Fibroblast of the aortic adventitia (primary cell): ENCODE data around the gene TIMP3. TPM values are rescaled to one million over a fixed set of nuclear protein-coding genes. Genes with fewer than 3 reads are reported as not detected.

Experiments
- DNase-seq: peaks from one replicate; pipeline ENCODE4 v3.0.0-alpha.2; 2010; ENCODE audit warnings: low read depth
- H3K4me3 ChIP-seq: 2 replicates; pipeline ENCODE4 v1.5.1; 2011; ENCODE audit warnings: low read depth, mild to moderate bottlenecking, control low read depth, low read length, moderate library complexity
- total RNA-seq: library from RNA; depleted of rRNA; stranded (reverse); fragments of >200 nt; gene quantifications from 2 replicates; pipeline ENCODE4 v1.2.3, GENCODE V29; 2012; ENCODE audit warnings: low replicate concordance
- TF ChIP-seq, protein P1 (sequence below): IDR thresholded peaks from 2 replicates; pipeline ENCODE4 v1.5.1; 2011; ENCODE audit warnings: mild to moderate bottlenecking, low read length, control low read depth, inconsistent platforms; ENCODE audit not compliant: insufficient read depth

TIMP3 gene
- total RNA-seq, 1 donor, result 329 TPM

DNA sequence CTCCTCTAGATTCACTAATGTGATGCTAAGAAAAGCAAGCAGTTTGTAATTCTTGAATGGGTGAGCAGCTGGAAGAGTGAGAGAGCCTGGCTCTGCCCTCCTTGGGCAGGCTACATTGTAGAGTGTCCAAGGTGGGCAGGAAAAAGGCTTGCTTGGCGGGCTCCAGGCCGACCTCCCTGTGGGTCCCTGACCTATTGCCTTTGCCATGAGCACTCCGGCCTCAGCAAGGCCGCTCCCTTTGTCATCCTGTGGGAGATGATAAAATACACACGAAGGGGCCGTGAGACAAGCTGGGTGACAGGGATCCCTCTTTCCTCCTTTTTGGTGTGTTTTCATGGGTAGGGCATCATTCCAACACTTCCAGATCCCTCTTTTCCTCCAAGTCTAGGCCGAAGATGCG, 41.8 kb downstream of the TIMP3 start:
- TF ChIP-seq, protein P1, sequence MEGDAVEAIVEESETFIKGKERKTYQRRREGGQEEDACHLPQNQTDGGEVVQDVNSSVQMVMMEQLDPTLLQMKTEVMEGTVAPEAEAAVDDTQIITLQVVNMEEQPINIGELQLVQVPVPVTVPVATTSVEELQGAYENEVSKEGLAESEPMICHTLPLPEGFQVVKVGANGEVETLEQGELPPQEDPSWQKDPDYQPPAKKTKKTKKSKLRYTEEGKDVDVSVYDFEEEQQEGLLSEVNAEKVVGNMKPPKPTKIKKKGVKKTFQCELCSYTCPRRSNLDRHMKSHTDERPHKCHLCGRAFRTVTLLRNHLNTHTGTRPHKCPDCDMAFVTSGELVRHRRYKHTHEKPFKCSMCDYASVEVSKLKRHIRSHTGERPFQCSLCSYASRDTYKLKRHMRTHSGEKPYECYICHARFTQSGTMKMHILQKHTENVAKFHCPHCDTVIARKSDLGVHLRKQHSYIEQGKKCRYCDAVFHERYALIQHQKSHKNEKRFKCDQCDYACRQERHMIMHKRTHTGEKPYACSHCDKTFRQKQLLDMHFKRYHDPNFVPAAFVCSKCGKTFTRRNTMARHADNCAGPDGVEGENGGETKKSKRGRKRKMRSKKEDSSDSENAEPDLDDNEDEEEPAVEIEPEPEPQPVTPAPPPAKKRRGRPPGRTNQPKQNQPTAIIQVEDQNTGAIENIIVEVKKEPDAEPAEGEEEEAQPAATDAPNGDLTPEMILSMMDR, result no peak
- H3K4me3 ChIP-seq, result no peak overlapping the region

DNA sequence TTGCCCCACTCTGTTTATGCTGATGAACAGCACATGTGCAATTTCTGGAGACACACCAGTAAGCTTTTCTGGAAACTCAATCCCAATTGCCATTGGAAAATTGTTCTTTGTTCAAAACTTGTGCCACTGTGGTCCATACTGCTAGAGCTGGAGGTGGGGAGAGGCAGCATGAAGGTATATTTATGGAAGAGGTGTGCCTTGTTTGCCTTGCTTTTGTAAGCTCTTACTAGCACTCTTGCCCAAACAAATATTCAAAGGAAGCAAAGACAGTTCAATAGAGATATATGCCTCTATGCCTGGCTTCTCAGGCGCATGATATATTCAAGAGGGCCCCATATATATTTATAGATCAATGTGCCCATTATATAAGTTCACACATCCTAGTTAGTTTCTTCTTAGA, 42.7 kb downstream of the TIMP3 start:
- no peak overlapping the region for H3K4me3 ChIP-seq
- TF ChIP-seq, protein P1, result no peak
- no peak for DNase-seq

More for the DNA sequence above, 41.8 kb downstream of the TIMP3 start:
- no peak for DNase-seq

GRCh38 chr22:32846780-32847491, 45.4 kb downstream of the TIMP3 start:
- H3K4me3 ChIP-seq, result no peak overlapping the region
- DNase-seq, result peak; percentile 60
- TF ChIP-seq, protein P1, result no peak

DNA sequence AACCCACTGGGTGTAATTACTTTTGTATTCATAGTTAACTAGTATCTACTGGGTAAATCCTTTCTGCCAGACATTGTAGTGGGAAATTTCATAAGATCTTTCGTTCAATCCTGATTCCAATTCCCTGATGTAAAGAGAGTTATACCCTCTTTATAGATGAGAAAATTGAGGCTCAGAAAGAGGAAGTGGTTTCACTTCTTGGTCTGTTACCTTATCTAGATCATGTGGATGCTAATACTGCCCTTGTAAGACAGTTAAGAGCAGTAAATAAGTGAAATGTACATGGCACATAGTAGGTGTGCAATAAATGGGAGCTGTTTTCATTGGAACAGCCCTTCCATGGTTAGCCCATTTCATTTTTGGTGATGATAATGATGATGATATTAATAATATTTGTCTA, 46.7 kb downstream of the TIMP3 start:
- no peak for DNase-seq
- no peak overlapping the region for H3K4me3 ChIP-seq
- TF ChIP-seq, protein P1, result no peak

DNA sequence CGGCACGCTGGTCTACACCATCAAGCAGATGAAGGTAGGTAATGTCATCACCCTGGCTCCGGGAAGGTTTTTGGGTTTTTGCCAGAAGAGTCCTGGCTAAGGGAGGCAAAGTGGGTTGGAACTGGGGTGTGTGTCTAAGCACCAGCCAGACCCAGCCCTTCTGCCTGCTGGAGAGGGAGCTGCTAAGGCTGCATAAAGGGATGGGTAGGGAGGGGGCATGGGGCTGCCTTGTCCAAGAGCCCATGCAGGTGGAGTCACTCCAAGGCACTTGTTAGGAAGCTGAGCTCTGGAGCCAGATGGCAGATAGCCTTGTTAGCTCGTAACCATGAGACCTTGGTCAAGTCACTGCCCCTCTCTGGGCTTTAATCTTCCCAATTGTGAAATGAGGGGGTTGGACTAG, 48.0 kb downstream of the TIMP3 start:
- no peak for DNase-seq
- TF ChIP-seq, protein P1, result no peak
- no peak overlapping the region for H3K4me3 ChIP-seq

DNA sequence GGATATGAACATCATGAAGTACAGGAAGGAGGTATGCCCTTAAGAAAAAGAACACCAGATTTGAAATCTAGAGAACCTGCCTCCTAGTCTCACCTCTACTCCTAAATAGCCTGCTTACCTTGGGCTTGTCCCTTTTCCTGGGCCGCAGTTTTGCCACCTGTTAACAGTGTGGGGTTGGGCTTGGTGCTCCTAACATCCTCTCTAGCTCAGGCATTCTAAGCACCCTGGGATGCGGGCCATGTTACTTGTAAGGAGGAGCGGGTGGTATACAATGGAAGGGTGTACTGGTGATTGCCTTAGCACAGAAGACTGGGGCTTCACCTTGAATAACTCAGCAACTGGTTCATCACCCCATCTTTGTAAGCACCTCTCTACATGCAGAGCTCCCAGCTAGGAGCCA, 48.7 kb downstream of the TIMP3 start:
- no peak overlapping the region for H3K4me3 ChIP-seq
- DNase-seq, result no peak
- TF ChIP-seq, protein P1, result no peak
